NCI-H82 treated with DMSO at 0.1 percent for 48 hours (cell line): ENCODE measurements around the gene SLC6A6.
"Not testable (repeated sequence)": the region's sequence is repeated elsewhere in the genome, so short reads cannot be mapped to it uniquely, and the experiment has no call there.

Source experiments
- DNase-seq: peaks from one replicate; lab custom pipeline; 2025; ENCODE audit not compliant: unreplicated experiment; lab: John Stamatoyannopoulos, UW

Gene SLC6A6

DNA sequence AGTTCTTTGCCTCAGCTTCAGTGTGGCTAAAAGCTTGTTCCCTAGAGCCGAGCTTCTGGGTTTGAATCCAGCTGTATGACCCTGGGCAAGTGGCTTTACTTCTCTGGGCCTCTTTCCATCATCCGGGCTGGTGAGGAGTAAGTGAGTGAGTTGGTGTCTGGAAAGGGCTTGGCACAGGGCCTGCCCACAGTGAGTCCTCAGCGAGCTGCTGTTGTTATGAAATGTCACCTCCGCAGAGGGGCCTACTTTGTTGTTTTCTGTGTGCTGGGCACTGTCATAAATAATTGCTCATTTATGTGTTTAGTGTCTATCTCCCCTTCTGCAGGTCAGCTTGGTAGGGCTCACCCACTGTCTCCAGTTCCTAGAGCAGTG lies 31.7 kb downstream of the SLC6A6 start:
- no peak for DNase-seq

DNA sequence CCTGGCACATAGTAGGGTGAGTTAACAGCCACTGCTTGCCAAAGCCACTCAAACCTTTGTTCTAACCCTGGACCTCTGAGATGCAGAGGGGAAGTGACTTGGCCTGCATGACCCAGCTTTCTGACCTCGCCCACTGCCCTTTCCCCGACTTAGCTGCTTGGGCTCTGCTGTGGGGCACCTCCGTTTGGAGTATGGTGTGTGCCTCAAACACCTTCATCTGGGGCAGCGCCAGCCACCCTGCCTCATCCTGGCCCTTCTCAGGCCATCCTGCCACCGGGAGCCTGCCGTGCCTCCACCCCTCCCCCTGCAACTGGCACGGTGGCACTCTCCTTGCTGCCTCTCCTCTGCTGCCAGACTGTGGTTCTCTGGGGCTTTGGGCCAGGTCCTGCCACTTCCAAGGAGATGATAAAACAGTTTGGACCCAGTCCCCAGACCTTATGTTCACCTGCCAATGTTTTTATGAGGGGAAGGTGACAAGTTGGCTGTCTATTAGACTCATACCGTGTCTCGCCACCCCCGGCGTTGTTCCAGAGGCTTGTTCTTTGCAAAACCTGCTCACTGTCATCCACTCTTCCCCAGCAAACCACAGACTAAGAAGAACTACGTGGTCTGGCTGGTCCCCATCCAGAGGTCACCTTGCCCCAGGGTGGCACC lies 32.2 kb downstream of the SLC6A6 start:
- DNase-seq = no peak

DNA sequence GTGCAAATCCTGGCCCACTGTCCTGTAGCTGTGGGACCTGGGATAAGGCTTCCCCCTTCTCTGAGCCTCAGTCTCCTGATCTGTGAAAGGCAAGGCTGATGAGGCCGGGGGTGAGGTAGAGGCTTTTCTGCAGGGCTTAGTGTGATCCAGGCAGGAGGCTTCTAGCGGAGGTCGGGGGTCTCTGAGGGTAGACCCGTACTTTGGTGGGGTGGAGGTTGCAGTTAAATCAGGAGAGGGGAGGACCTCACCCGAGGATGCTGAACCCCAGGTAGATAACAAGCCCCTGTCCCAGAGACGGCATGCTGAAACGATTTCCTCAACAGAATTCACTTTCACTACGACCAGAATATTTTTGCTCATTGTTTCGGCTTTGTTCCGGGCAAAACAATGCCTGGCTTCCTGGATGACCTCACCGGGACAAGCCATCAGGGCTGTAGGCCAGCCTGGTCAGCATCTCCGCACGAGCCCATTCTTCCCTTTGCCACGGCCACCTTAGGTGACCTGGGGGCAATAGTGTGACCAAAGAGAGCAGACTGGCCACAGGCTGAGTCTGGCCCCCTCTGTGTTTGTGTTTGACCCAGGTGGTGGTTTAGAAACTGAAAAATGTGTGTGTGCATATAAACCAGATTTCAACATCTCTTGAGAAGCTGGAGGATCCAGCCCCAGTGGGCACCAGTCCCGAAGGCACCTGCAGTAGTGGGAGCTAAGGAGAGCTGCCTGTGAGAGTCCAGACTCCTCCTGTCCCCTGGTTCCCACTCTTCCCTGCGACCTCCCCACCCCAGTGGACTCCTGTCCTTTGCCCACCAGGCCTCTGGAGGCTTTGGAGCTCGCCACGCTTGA lies 33.0 kb downstream of the SLC6A6 start:
- no peak for DNase-seq

DNA sequence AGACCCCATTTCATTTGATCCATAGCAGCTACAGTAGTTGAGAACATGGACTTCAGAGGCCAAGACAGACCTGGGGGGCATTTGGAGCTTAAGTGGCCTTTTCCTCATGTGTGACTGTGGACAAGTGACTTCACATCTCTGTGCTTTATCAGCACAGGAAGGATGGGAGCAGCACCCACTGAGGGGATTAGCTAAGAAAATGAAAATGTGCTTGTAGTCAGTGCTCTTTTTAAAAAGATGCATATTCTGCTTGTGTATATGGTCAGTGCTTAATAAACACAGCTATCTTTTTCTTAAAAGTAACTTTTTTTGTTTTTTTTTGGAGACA lies 34.5 kb downstream of the SLC6A6 start:
- no peak for DNase-seq

DNA sequence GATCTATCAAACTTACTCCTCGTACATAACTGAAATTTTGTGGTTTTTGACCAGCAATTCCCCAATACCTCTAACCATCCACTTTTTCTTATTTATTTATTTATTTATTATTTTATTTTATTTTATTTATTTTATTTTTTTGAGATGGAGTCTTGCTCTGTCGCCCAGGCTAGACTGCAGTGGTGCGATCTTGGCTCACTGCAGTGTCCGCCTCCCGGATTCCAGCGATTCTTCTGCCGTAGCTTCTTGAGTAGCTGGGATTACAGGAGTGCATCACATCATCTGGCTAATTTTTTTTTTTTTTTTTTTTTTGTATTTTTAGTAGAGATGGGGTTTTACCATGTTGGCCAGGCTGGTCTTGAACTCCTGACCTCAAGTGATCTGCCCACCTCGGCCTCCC lies 35.3 kb downstream of the SLC6A6 start:
- DNase-seq = not testable (repeated sequence)

DNA sequence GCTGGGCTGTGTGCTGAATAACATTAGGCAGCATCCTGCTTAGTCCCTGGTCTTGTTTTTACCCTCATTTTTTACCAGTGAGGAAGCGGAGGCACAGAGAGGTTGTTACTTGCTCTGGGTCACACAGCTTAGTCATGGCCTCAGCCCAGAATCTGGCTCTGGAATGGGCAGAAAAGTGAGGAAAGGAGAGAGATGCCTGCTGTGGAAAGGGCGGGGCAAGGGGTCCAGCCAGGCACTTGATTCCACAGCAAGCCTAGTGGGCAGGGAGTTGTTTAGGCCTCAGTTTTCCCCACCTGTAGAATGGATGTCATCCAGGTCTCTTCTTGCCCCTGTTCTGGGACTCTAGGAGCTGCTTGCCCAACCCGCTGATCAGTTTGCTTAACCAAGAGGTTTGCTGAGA lies 35.9 kb downstream of the SLC6A6 start:
- no peak for DNase-seq

DNA sequence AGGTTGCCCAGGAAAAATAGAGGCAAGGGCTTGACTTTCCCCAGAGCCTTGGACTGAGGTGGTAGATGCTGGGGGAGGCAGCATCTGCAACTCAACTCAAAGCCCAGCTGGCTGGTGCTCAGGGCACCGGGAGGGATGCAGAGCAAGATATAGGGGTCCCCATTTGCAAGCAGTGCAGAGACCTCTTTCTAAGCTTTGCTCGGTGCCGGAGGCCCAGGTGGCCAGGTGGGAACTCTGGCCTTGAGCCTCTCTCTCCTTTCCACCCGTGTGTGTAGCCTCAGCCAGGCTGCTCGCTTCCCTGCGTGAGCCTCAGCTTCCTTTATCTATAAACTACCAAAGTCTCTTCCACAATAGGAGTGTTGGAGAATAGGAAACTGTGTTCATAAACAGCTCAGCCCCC lies 36.5 kb downstream of the SLC6A6 start:
- no peak for DNase-seq

DNA sequence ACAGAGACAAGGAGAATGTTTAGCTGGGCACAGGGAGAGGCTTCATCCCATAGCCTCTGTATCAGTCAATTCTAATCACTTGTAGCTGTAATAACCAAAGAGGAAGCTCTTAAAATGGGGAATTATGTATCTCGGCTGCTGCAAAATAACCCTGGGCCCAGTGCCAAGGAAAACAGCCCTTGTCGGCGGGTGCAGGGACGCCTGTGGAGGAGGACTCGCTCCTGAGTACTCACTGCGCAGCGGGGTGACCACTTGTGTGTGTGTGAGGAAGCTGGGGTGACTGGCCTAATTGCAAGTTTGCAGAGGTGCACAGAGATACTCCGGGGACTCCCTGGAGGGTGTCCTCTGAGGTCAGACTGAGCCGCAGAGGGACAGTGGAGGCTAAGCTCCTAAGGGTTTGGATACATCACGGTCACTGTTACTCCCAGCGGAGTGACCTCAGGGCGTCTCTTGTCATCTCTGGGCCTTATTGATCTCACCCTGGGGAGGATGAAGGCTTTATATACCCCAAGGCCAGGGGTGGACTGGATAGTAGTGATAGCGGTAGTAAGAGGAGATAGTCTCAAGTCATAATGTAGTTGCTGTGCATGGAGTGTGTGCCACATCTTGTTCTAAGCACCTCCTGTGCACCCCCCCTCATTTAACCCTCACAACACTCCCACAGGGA lies 37.2 kb downstream of the SLC6A6 start:
- no peak for DNase-seq

DNA sequence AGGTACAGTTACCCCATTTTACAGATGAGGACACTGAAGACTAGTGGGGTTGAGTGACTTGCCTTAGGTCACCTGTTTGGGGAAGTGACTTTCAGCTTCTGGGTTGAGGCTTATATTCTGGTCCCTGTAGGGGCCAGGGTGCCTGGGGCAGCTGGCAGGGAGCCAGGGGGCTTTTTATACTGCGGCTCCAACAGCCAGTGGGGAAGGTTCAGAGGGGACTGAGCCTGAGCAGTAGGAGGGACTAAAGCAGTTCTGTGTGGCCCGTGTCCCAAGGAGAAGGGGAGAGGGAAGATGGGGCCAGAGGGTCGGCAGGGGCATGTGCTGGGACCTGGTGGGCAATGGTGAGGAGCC lies 37.7 kb downstream of the SLC6A6 start:
- no peak for DNase-seq

DNA sequence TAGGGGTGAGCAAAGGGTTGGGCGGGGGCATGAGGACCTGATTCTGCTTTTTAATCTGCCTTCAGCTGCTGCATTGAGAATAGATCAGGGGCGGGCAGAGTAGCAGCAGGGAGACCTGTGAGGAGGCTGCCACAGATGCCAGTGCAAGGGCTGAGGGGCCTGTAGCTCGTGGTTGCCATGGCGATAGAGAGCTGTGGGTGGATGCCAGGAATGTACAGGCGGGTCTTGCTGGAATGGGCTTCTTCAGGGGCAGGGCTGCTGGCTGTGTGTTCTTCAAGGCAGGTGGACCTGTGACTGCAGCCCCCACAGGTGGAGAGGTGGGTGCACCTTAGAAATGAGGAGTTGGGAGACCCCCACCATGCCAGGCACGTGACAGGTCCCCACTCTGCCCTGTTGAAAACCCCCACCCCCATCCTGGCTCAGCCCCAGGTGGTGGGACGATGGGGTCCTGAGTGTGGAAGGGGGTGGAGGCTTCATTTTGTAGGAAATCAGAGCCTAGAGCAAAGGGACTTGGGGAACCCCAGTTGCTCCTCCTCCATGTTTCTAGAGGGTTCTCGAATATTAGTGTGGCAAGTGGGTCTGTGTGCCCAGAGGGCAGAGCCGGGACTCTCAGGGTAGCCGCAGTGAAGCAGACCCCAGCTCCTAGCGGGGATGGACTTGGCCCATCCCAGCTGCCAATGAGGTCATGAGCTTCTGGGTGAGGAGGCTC lies 38.3 kb downstream of the SLC6A6 start:
- DNase-seq = no peak

DNA sequence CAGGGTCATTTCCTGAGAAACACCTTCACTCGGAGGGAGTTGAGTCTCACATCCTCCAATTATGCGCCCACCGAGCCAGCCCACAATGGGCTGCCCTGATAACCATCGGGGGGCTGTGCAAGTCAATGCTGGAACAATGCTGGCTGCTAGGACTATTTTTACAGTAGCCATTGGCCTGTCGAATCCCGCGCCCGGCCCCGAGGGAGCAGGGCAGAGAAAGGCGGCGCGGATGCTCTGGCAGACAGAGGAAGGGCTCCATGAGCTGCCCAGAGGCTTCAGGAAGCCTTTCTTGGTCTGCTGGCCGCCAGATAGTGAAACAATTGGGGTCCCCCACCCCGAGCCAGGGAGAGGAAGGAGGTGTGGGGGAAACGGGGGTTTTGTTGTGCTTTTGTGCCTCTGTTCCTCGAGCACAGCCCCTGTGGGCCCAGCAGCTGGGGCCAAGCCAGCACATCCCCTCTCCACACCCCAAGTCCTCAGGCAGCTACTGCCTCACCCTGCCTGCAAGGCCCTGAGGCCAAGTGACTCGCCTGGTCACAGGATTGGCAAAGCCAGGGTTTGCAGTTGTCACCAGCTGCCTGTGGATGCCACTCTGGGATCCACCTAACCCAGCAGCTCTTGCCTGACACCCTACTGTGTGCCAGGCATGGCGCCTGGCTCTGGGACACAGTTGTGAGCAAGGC lies 39.0 kb downstream of the SLC6A6 start:
- DNase-seq = no peak

DNA sequence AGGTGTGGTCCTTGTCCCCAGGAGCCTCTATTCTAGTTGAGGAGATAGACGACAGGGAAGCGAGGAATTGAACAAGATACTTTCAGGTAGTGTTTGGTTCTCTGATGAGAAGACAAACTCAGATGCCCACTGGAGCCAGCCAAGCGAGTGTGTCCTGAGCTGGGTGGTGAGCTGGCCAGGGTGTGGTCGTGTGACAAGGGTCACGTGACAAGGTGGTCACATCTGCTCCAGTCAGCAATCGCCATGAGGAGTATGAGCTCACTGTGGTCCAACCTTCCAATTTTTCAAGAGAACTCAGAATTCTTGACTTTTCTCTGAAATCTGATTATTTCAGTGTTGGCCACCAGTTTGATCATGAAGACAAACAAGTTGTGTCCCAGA lies 39.5 kb downstream of the SLC6A6 start:
- DNase-seq = no peak

DNA sequence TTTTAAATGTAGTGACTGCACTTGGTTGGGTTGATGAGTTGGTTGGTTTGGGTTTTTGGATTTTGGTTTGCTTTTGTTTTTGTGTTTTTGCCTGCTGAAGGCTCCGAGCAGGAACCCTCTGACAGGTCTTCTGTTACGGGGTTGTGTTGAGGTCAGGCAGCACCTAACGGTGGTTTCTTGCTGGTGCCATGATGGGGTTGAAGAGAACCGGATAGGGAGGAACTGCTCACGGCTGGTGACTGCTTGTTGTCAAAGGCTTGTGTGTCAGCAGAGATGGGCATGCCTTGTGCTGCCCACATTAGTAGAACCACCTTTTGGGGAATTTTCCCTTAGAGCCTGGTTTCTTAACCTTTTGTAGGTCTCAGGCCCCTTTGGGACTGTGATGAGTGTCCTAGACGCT lies 42.0 kb downstream of the SLC6A6 start:
- DNase-seq = no peak

DNA sequence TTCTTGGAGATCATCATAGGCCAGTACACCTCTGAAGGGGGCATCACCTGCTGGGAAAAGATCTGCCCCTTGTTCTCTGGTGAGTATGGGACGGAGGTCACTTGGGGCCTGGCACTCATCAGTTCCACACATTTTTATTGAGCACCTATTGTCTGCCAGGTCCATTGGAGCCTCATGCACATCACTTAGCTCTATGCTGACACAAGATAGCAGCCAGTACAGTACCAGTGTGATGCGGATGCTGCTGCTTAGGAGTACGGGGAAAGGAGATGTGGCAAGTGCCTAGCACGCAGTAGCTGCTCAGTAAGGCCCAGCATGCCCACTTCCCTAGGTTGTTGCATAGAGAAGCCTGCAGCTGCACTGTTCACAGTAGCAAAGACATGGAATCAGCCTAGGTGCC lies 43.4 kb downstream of the SLC6A6 start:
- no peak for DNase-seq

DNA sequence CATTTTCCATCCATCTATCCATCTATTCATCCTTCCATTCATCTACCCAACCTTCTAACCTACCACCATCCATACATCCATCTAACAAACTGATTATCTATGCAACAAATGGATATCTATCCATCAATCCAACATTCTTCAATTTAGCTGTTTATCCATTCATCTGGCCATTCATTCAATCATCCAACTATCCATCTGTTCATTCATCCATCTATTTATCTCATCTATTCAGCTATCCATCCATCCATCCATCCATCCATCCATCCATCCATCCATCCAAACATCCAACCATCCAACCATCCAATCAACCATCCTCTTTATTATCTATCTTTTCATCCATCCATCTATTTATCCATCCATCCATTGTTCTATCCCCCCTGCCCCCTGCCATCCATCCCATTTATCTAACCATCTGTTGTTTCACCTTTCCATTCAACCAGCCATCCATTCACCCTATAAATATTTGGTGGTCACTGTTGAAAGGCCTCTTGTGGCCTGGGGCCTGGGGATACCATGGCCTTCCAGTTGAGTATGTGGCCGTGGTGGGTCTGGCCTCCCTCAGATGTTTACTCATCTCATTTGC lies 44.7 kb downstream of the SLC6A6 start:
- no peak for DNase-seq

DNA sequence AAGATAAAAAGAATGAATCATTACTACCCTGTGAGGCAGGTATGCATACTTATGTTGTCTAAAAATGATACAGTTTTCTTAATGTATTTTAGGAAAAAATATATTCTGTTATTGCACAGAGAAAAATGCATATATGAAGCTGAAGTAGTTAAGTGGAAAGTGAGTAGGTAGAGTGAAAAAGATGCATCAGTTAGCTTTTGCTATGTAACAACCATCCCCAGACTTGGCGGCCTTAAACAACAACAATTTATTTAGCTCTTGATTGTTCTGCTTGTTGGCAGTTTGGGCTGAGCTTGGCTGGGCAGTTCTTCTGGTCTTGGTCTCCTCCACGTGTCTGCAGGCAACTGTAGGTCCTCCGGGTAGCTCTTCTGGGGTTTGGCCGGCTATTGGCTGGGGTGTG lies 45.7 kb downstream of the SLC6A6 start:
- DNase-seq = no peak

DNA sequence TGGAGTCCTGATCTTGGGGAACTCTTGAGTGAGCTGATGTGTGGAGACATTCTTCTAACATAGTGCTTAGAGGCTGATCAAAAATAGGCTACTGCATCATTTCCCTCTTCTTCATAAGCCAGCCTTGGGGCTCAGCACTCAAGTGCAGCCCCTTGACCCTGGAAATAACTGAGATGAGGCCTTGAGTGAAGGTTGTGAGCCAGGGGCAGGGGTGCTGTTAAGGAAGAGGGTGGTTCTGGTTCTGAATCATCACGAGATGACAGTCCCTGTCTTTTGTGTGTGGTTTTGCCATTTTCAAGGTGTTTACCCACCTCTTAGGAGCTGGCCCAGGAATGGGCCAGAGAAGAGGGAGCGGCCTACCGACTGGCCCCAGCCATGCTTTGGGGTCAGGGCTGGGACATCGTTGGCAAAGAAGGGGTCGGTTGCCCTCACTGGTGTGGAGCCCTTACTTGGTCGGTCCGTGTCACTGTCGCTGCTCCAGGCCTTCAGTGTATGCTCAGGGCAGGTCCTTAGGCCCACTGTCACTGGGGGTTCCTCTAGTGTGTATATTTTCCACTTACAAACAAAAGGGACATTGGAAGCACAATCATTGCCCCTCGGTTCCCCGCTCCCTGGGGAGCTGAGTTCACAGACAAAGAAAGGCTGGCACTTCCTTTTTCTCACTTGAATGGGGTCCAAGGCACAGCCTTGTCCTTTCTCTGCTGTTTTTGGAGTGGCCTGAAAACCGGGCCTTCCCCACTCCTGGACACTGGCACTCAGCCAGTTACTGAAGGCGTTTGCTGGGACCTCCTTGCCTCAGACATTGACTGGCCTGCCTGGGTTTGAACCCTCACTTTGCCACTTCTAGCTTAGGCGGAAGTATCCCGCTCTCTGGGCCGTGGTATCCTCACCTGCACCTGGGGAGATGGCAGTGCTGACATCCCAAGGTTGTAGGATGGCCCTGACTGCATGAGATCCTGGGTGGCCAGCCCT lies 46.6 kb downstream of the SLC6A6 start:
- no peak for DNase-seq

DNA sequence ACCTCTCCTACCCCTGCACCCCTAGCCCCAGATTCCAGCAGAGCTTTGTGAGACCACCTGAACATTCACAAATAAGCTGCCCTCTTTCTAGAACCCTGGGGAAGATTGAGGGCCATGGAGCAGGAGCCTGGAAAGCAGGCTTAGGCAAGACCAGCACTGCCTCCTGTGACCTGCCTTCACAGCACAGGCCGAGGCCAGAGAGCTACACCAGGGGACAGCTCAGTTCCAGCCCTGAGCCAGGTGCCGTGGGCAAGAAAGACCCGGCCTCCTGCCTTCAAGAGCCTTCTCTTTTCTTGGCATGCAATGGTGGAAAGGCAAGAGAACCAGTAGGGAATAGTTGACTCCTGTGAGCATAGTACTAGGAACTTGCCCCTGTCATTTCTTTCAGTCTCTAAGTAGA lies 48.1 kb downstream of the SLC6A6 start:
- no peak for DNase-seq

DNA sequence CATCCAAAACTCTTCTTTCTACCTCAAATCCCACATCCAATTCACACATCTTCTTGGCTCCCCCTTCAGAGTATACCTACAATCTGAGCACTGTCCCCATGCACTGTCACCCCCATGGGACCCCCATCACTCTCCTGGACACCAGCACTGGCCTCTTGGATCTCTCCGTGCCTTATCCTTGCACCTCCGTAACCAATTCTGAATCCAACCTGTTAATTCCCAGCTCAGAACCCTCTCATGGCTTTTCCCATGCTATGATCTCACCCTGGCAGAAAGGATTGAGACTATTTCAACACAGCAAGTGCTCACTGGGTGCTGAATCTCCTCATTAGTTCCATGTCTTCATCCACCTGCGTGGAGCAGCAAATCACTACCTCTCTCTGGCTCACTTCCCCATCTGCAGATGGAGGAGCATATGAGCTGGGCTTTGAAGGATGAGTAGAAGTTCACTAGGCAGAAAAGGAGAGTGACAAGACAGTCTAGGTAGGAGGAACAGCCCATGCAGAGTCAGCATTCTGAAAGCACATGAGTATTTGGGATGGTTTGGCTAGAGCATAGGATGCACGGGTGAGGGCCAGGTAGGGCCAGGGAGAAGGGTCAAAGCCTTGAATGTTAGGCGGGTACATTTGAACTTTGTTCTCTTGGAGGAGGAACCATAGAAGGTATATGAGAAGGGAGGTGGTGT lies 48.7 kb downstream of the SLC6A6 start:
- no peak for DNase-seq
